AG04449 (cell line): ENCODE measurements around the gene QRICH1.
A peak's percentile ranks its signal among the peaks of the same experiment; 100 is the strongest.

Source experiments
- CTCF ChIA-PET: fragments of 350-600 bp; formaldehyde crosslinking; extraction: SDS; loops from one replicate; lab custom pipeline; 2021; ENCODE audit warnings: antibody characterized with exemption; lab: Yijun Ruan, JAX
- POLR2A ChIA-PET: fragments of 400-600, 350-600 bp; formaldehyde crosslinking; extraction: SDS; loops from one replicate; lab custom pipeline; 2020; ENCODE audit warnings: antibody characterized with exemption, inconsistent platforms; lab: Yijun Ruan, JAX
- DNase-seq: peaks from one replicate; pipeline ENCODE4 v3.0.0-alpha.2; 2010; ENCODE audit warnings: low read depth, low spot score
- H3K4me3 ChIP-seq: 2 replicates; pipeline ENCODE4 v1.5.1; 2011; ENCODE audit warnings: low read depth, mild to moderate bottlenecking, control low read depth, low read length
- TF ChIP-seq, protein P1 (sequence below): IDR thresholded peaks from one replicate; pipeline ENCODE4 v1.5.1; 2011; ENCODE audit warnings: mild to moderate bottlenecking, moderate library complexity, low read length, control low read depth, inconsistent platforms; ENCODE audit not compliant: insufficient read depth; ENCODE audit errors: missing control alignments

Gene QRICH1

GRCh38 chr3:49120438-49121131 is 26.7 kb upstream of the QRICH1 start, which contains the start of gene USP19:
Gene USP19, minus strand, starts transcription at chr3:49120823. Its CDS starts 1,678 bp downstream, at chr3:49119145.
- no peak for DNase-seq
- H3K4me3 ChIP-seq: peak within 1 kb of the TSS; percentile 96
- TF ChIP-seq, protein P1, sequence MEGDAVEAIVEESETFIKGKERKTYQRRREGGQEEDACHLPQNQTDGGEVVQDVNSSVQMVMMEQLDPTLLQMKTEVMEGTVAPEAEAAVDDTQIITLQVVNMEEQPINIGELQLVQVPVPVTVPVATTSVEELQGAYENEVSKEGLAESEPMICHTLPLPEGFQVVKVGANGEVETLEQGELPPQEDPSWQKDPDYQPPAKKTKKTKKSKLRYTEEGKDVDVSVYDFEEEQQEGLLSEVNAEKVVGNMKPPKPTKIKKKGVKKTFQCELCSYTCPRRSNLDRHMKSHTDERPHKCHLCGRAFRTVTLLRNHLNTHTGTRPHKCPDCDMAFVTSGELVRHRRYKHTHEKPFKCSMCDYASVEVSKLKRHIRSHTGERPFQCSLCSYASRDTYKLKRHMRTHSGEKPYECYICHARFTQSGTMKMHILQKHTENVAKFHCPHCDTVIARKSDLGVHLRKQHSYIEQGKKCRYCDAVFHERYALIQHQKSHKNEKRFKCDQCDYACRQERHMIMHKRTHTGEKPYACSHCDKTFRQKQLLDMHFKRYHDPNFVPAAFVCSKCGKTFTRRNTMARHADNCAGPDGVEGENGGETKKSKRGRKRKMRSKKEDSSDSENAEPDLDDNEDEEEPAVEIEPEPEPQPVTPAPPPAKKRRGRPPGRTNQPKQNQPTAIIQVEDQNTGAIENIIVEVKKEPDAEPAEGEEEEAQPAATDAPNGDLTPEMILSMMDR: no peak
- ChIA-PET CTCF (interaction anchor here (1.0 to 1.7 kb wide), 4 partner anchors 11 to 329 kb away, joined by 3 to 7 read pairs (median 4); no protein-coding TSS in a partner anchor), POLR2A (interaction anchor here (0.7 to 2.6 kb wide), 8 partner anchors 10 to 162 kb away, joined by 3 to 25 read pairs (median 4); partner anchors contain the start of genes LAMB2, NDUFAF3 and QRICH1)

DNA sequence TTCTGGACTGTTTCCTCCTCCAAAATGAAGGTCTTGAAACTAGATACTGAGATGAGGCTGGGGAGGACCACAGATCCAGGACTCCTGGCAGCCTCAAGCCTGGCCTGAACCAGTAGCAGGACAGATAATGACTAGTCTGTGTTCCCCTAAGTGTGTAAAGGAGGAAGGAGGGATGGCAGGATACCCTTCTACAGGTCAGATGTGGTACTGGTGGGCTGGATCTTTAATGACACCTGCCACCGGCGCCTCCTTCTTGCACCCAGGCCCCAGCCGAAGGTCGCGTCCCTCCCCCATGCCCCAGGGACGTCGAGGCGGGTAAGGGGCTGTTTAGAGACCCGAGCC is 26.2 kb upstream of the QRICH1 start:
- ChIA-PET CTCF (interaction anchor here (1.0 kb wide), 1 partner anchor 329 kb away, joined by 3 read pairs; no protein-coding TSS in a partner anchor), POLR2A (interaction anchor here (1.0 to 2.6 kb wide), 3 partner anchors 13 to 98 kb away, joined by 4 to 25 read pairs (median 13); partner anchors contain the start of genes LAMB2, NDUFAF3 and QRICH1)
- no peak for DNase-seq
- H3K4me3 ChIP-seq: peak overlapping the region; percentile 96
- TF ChIP-seq, protein P1: no peak

GRCh38 chr3:49119439-49119838 is 25.6 kb upstream of the QRICH1 start:
- TF ChIP-seq, protein P1: no peak
- CTCF ChIA-PET: interaction anchor here (1.0 to 1.3 kb wide), 2 partner anchors 14 to 330 kb away, joined by 3 read pairs; no protein-coding TSS in a partner anchor
- POLR2A ChIA-PET: no interaction called here

DNA sequence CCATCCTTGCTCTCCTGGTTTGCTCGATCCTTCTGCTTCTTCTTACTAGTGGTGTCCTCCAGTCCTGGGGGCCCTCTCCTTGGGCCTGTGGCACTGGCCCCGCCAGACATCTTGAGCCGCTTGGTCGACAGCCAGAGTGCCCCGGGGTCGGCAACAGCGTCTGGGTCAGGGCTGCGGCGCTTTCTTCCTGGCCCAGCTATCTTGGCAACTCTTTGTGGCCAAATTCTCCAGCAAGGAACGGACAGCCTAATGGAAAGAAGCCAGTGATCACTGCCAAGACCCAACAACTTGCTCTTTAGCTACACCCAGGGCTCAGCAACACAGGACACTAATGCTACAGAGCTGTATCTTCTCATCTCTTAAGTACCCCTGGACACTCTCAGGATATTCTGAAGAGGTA is 25.2 kb upstream of the QRICH1 start:
- no peak overlapping the region; the same call in 1 of the 2 replicates for H3K4me3 ChIP-seq
- POLR2A ChIA-PET: no interaction called here
- TF ChIP-seq, protein P1: no peak
- CTCF ChIA-PET: interaction anchor here (1.3 kb wide), 1 partner anchor 13 kb away, joined by 3 read pairs; no protein-coding TSS in a partner anchor
- DNase-seq: no peak

More at GRCh38 chr3:49119439-49119838, 25.6 kb upstream of the QRICH1 start:
- DNase-seq: no peak
- H3K4me3 ChIP-seq: peak overlapping the region; percentile 96

DNA sequence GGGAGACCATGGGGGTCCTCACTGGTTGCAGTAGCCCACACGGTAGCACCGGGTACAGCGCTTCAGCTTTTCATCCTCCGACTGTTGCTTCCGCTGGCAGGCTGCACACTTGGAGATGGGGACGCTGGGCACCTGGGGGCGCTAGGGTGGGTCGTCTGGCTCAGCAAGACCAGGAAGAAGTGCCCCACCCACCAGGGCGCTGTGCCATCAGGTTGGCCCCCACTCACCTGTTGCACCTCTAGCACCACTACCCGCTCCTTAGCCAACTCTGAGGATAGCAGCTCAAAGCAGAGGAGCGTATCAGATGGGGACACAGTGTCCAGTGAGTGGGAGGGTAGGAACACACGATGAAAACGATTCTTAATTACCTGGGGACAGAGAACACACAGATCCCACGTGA is 18.4 kb upstream of the QRICH1 start:
- TF ChIP-seq, protein P1: no peak
- DNase-seq: no peak
- CTCF ChIA-PET: interaction anchor here (0.8 to 4.8 kb wide), 2 partner anchors 18 to 58 kb away, joined by 3 to 15 read pairs; partner anchors contain the start of gene QRICH1
- no peak overlapping the region for H3K4me3 ChIP-seq
- POLR2A ChIA-PET: no interaction called here

DNA sequence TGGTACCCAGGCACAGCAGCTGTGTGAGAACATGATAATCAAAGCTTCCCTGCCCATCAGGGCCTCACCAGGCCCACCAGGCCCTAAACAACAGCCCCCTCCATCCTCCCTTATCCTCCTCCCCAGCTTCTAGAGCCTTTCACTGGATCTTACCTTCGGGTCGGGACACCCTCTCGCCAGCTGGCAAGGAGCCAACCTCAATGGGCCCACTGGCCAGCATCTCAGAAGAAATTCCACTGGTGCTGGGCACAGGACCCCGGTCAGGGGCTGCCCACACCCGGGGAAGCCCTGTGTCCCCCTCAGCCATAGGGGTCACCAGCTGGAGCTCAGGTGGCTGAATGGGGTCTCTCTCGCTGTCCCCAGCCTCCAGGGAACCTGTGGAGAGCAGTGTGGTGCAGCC is 17.5 kb upstream of the QRICH1 start:
- ChIA-PET POLR2A (interaction anchor here (1.1 kb wide), 1 partner anchor 18 kb away, joined by 3 read pairs; the partner anchor contains the start of gene QRICH1), CTCF (interaction anchor here (4.8 kb wide), 1 partner anchor 17 kb away, joined by 15 read pairs; the partner anchor contains the start of gene QRICH1)
- no peak for DNase-seq
- H3K4me3 ChIP-seq: no peak overlapping the region
- TF ChIP-seq, protein P1: no peak
